Measurements from ENCODE around the gene ZMYND11. TPM values are rescaled to one million over a fixed set of nuclear protein-coding genes. Genes with fewer than 3 reads are reported as not detected.

ZMYND11 gene
- total and polyA plus RNA-seq, 9 of the 15 experiments (the other 6 are each of a cell fraction or from before 2014, with no cell fraction given), result 2.7 to 13.8 (median 8.8) TPM

DNA sequence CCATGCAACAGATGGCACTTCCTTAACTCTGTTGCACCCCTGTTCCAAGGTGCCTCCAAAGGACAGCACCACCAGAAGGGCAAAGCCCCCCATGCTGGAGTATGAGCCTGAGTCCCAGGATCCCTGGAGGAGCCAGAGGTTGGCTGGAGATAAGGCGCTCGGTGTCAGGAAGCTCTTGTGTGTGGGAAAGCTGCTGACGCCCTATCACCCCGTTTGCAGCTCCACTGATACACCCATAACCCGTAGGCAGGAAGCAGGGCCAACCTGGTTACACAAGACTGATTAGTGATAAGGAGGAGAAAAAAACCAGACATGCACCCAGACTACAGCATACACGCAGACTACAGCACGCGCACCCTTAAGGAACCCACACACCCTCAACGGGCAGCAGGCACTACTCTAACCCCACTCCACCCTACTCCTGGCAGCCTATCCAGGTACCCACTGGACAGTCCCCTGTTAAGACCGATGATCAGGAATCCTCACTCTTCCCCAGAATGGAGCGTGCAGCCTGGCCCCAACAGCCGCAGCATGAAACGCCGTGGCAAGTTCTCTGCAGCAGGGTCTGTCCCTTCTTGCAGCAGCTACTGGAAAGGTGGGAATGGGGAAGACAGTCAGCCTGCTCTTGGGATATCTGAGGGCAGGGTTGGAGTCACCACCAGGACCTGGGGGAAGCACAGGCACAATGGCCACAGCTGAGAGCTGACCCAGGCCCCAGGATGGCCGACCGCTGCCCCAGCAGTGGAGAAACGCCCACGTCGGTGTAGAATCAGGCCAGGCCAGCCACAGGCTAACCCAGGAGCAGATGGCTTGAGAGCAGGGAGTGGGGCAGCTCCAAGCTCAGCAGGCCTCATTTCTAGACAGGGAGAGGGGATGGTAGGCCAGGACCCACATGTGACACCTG lies 47.8 kb upstream of the ZMYND11 start (continued):
- peak; percentile 33; the same call in 1 of the 2 replicates for TF ChIP-seq GABPA (tag; conservative IDR thresholded peaks at IDR 0.05; ENCODE audit: low read depth)
- peak; percentile 53; the same call in 1 of the 2 replicates for TF ChIP-seq CREM (IDR thresholded peaks at IDR 0.05; ENCODE audit: low read depth)
- peak; percentile 67 for TF ChIP-seq ETV5 (CRISPR knock-in tag; IDR thresholded peaks at IDR 0.05; ENCODE audit: low read depth)
- no peak for TF ChIP-seq XRCC4 (IDR thresholded peaks at IDR 0.05; ENCODE audit: extremely low read depth, insufficient read depth, insufficient read length)
- TF ChIP-seq ARID1B (IDR thresholded peaks at IDR 0.05), result peak; percentile 87
- peak; percentile 23; the same call in 1 of the 2 replicates for TF ChIP-seq ATF7 (IDR thresholded peaks at IDR 0.05)
- TF ChIP-seq CXXC5 (CRISPR knock-in tag; IDR thresholded peaks at IDR 0.05), result peak; percentile 54
- TF ChIP-seq, protein P1, sequence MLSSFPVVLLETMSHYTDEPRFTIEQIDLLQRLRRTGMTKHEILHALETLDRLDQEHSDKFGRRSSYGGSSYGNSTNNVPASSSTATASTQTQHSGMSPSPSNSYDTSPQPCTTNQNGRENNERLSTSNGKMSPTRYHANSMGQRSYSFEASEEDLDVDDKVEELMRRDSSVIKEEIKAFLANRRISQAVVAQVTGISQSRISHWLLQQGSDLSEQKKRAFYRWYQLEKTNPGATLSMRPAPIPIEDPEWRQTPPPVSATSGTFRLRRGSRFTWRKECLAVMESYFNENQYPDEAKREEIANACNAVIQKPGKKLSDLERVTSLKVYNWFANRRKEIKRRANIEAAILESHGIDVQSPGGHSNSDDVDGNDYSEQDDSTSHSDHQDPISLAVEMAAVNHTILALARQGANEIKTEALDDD (IDR thresholded peaks at IDR 0.05), result peak; percentile 80
- no peak for TF ChIP-seq ARNT (IDR thresholded peaks at IDR 0.05)
- TF ChIP-seq BDP1 (IDR thresholded peaks at IDR 0.05; ENCODE audit: insufficient read depth, insufficient read length), result no peak
- TF ChIP-seq SREBF1 (IDR thresholded peaks at IDR 0.05; ENCODE audit: borderline replicate concordance, low read depth, low read length), result no peak
- TF ChIP-seq NR4A1 (CRISPR knock-in tag; IDR thresholded peaks at IDR 0.05), result no peak
- peak; percentile 42; the same call in 1 of the 2 replicates for TF ChIP-seq NR4A1 (tag; IDR thresholded peaks at IDR 0.05)
- peak; percentile 76 for TF ChIP-seq CBFA2T2 (conservative IDR thresholded peaks at IDR 0.05)
- peak; percentile 60 to 65 for TF ChIP-seq TRIM24 (IDR thresholded peaks at IDR 0.05)
- peak in 1 of 2 experiments; percentile 62; a peak in 1 of 4 replicates for TF ChIP-seq TBL1XR1 (IDR thresholded peaks at IDR 0.05; ENCODE audit: low read length in 2 of 2)
- peak; percentile 76 for TF ChIP-seq GATA2 (CRISPR knock-in tag; IDR thresholded peaks at IDR 0.05)
- no peak for TF ChIP-seq ZNF431 (CRISPR knock-in tag; IDR thresholded peaks at IDR 0.05)
- 0 out of 2 replicates have a peak, but pooled peaks have one; percentile 33 for TF ChIP-seq SMARCE1 (IDR thresholded peaks at IDR 0.05)

Data from K562 (cell line).